Epithelial cell of alveolus of lung (primary cell): ENCODE measurements around the gene FOXD4L1. TPM values are rescaled to one million over a fixed set of nuclear protein-coding genes. Genes with fewer than 3 reads are reported as not detected.

Source experiments
- total RNA-seq: library from RNA; depleted of rRNA; stranded (reverse); fragments of >200 nt; gene quantifications from 2 replicates; pipeline ENCODE4 v1.2.1, GENCODE V29; 2015

Gene FOXD4L1
- under 0.01 and 0.16 TPM in 2 replicates for total RNA-seq

GRCh38 chr2:113498365-113498764 lies at the start of gene FOXD4L1:
TSS of gene FOXD4L1 (plus strand) at chr2:113498665. CDS start at chr2:113499257, 592 bp downstream.

Other genes starting within 250 kb of the FOXD4L1 start
- gene PAX8, start 219.7 kb upstream of the FOXD4L1 start, total RNA-seq, result 1.0 and 1.9 TPM in 2 replicates
- gene ZNG1B, start 61.0 kb upstream of the FOXD4L1 start, total RNA-seq, result 9.6 and 17.3 TPM in 2 replicates
- gene RABL2A, start 128.6 kb downstream of the FOXD4L1 start, total RNA-seq, result 1.3 and 5.3 TPM in 2 replicates